Activated B cell treated with CpG ODN at 0.5 μM for 24 hours (primary cell): ENCODE data around the gene ARMS2. TPM values are rescaled to one million over a fixed set of nuclear protein-coding genes. Genes with fewer than 3 reads are reported as not detected.

Experiments
- ATAC-seq: fragments of 200-7000 bp; cut with Tn5 transposase; one replicate; pipeline ENCODE4 v1.10.0; 2021; ENCODE audit warnings: low read depth, mild to moderate bottlenecking, moderate library complexity
- CTCF ChIA-PET: fragments of 350-600 bp; sonication (Branson Sonifier 250); formaldehyde crosslinking; loops from one replicate; lab custom pipeline; 2021; ENCODE audit warnings: antibody characterized with exemption; lab: Charles Lee
- POLR2A ChIA-PET: fragments of 350-600 bp; sonication (Branson Sonifier 250); formaldehyde crosslinking; loops from one replicate; lab custom pipeline; 2021; ENCODE audit warnings: antibody characterized with exemption; lab: Charles Lee
- DNase-seq: peaks from one replicate; pipeline ENCODE4 v3.0.0; 2022
- H3K27ac Mint-ChIP-seq: one replicate; pipeline ENCODE4 v1.8.0; 2020; ENCODE audit warnings: mixed read lengths
- H3K27me3 Mint-ChIP-seq: one replicate; pipeline ENCODE4 v1.8.0; 2021; ENCODE audit warnings: mixed read lengths
- H3K36me3 Mint-ChIP-seq: one replicate; pipeline ENCODE4 v1.8.0; 2021; ENCODE audit warnings: low read depth, mixed read lengths
- H3K4me1 Mint-ChIP-seq: one replicate; pipeline ENCODE4 v1.8.0; 2021; ENCODE audit warnings: mixed read lengths
- H3K4me3 Mint-ChIP-seq: one replicate; pipeline ENCODE4 v1.8.0; 2020; ENCODE audit warnings: mild to moderate bottlenecking, mixed read lengths
- H3K9me3 Mint-ChIP-seq: one replicate; pipeline ENCODE4 v1.8.0; 2020; ENCODE audit warnings: mixed read lengths
- intact Hi-C: fragments of 100-400 bp; cut with micrococcal nuclease; formaldehyde crosslinking; loops from one replicate; pipeline ENCODE4 v1.15.1; 2024
- total RNA-seq: library from RNA; stranded (reverse); gene quantifications from 2 replicates; pipeline ENCODE4 v1.2.3, GENCODE V29; 2022
- TF ChIP-seq, protein P1 (sequence below): fragments of 200-600 bp; IDR thresholded peaks from one replicate; pipeline ENCODE4 v1.8.0; 2022; ENCODE audit warnings: antibody characterized with exemption, mild to moderate bottlenecking

ARMS2 gene
- total RNA-seq, 1 donor from 2014 or later, result not detected

DNA sequence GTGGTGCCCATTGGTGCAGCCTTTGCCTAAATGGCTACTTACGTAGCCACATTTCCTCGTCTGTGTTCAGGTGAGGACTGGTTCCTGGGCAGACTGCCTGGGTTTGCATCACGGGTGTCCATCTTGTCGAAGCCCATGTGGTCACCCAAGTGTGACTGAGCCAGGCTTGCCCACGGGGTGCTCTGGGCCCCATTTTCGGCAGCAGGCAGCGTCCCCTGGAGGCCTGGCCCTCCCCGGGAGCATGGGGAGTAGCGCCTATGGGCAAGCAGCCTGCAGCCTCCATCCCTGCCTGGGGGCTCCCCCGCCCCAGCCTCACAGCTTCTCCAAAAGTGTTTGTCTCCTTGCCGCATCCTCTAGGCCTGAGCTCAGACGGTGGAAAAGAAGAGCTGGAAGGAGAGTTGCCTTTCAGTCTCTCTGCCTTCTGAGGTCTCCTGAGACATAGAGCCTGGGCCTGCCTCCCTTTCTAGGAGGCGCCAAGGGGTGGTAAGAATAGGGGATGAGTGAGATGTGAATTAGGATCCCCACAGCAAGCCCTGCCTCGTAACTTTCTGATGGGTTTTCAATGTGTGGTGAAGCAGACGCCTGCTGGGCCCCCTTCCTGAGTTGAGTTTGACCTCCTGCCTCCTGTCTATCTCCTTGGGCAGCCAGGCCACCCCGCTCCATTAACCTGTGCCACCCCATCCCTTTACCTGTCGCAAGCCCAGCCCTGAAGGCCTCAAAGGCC is 49.6 kb downstream of the ARMS2 start:
- TF ChIP-seq, protein P1, sequence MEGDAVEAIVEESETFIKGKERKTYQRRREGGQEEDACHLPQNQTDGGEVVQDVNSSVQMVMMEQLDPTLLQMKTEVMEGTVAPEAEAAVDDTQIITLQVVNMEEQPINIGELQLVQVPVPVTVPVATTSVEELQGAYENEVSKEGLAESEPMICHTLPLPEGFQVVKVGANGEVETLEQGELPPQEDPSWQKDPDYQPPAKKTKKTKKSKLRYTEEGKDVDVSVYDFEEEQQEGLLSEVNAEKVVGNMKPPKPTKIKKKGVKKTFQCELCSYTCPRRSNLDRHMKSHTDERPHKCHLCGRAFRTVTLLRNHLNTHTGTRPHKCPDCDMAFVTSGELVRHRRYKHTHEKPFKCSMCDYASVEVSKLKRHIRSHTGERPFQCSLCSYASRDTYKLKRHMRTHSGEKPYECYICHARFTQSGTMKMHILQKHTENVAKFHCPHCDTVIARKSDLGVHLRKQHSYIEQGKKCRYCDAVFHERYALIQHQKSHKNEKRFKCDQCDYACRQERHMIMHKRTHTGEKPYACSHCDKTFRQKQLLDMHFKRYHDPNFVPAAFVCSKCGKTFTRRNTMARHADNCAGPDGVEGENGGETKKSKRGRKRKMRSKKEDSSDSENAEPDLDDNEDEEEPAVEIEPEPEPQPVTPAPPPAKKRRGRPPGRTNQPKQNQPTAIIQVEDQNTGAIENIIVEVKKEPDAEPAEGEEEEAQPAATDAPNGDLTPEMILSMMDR, result no peak
- Mint-ChIP-seq H3K36me3 (no peaks in the 10 kb centered on the region), H3K27ac (no peak overlapping the region), H3K9me3 (no peaks in the 10 kb centered on the region), H3K4me3 (no peak overlapping the region), H3K27me3 (peaks cover 2% of the 10 kb centered on the region), H3K4me1 (no peaks in the 10 kb centered on the region)
- ATAC-seq, result no peak
- DNase-seq, result no peak
- ChIA-PET CTCF (no interaction called here), POLR2A (no interaction called here)
- intact Hi-C loops, result no loop called here

DNA sequence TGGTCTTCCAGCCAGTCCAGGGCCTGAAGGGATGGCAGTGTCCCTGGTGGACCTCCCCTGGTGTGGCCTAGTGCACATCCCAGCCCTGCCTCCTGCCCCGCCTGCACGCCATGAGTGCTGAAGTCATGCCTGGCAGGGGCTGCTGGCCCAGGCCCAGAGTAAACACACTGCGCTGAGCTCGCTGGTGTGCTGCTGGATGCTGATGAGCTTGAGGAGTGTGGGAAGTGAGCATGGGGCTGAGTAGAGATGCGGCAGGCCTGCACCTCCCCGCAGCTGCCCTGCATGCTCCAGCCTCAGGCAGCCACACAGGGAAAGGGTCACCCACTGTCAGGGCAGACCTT is 50.1 kb downstream of the ARMS2 start:
- CTCF ChIA-PET, result no interaction called here
- Mint-ChIP-seq H3K9me3 (no peaks in the 10 kb centered on the region), H3K36me3 (no peaks in the 10 kb centered on the region), H3K4me3 (no peak overlapping the region), H3K27me3 (peaks cover 2% of the 10 kb centered on the region), H3K27ac (no peak overlapping the region), H3K4me1 (no peaks in the 10 kb centered on the region)
- intact Hi-C loops, result no loop called here
- POLR2A ChIA-PET, result no interaction called here
- TF ChIP-seq, protein P1, result no peak
- ATAC-seq, result no peak
- no peak for DNase-seq

DNA sequence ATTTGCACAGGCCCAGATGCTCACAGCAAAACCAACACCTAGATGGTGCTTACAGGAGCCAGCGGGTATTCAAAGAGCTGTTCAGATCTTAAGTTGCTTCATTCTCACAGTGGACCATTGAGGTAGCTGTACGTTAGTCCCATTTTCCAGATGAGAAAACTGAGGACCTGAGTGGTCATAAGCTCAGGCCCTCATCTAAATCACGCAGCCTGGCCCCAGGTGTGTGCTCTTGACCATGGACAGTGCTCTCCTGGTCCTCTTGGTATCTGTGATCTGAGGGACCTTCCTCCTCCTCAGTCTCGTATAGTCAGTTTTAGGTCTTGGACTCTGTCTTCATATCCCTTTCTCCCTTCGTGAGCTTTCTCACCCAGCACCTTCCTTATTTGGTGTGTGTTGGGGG is 50.6 kb downstream of the ARMS2 start:
- no peaks in the 10 kb centered on the region for H3K36me3 Mint-ChIP-seq
- DNase-seq, result no peak
- CTCF ChIA-PET, result no interaction called here

DNA sequence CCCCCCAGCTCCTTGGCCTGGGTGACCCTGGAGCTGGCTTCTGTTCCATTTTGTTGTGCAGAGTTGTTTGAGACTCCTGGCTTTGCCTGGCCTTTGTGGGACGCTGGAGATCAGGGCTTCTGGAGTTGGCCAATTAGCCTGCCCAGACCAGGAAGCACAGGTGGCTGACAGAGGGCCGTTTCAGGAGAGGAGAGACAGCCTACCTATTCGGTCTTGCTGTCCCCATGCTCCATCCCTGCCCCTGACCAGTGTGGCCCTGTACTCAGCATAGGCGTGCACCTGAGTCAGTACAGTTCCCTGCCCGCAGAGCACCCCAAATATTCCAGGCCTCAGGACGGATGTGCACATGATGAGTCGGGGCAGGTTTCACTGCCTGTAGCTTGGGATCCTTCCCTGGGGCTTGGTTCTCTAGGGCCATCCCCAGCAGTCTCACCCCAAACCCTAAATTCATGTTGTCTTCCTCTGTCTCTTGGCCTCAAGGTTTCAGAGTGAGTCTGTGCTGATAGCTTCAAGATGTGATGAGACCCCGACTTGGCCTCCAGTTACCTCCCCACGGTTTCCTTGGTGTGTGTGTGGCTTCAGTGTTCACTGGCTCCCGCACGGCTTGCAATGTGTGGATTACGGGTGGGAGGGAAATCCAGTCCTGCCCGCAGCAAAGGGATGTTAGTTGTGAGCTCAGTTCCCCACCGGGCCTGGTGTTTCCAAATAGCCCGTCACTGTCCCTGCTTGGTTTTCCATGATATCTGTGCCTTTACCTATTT is 51.6 kb downstream of the ARMS2 start:
- ChIA-PET CTCF (no interaction called here), POLR2A (no interaction called here)
- no peaks in the 10 kb centered on the region for H3K36me3 Mint-ChIP-seq

More for the DNA sequence above, 50.6 kb downstream of the ARMS2 start:
- H3K27me3 Mint-ChIP-seq, result peaks cover 2% of the 10 kb centered on the region
- TF ChIP-seq, protein P1, result no peak
- no peaks in the 10 kb centered on the region for H3K4me1 Mint-ChIP-seq
- H3K4me3 Mint-ChIP-seq, result no peak overlapping the region
- intact Hi-C loops, result no loop called here
- H3K9me3 Mint-ChIP-seq, result no peaks in the 10 kb centered on the region
- no peak overlapping the region for H3K27ac Mint-ChIP-seq
- no peak for ATAC-seq
- POLR2A ChIA-PET, result no interaction called here

More for the DNA sequence above, 51.6 kb downstream of the ARMS2 start:
- no peak overlapping the region for H3K4me3 Mint-ChIP-seq
- no peak for DNase-seq
- intact Hi-C loops, result no loop called here
- no peaks in the 10 kb centered on the region for H3K9me3 Mint-ChIP-seq
- no peaks in the 10 kb centered on the region for H3K4me1 Mint-ChIP-seq
- peaks cover 2% of the 10 kb centered on the region for H3K27me3 Mint-ChIP-seq
- TF ChIP-seq, protein P1, result no peak
- H3K27ac Mint-ChIP-seq, result no peak overlapping the region
- no peak for ATAC-seq

Other genes with a start within 250 kb of the ARMS2 start
- gene BTBD16, start 183.4 kb upstream of the ARMS2 start, total RNA-seq, result not detected in 2 replicates
- 11.8 and 12.8 TPM in 2 replicates for gene PLEKHA1, start 79.9 kb upstream of the ARMS2 start, total RNA-seq
- gene HTRA1, start 6.9 kb downstream of the ARMS2 start, total RNA-seq, result not detected in 2 replicates
- not detected in 2 replicates for gene DMBT1, start 106.1 kb downstream of the ARMS2 start, total RNA-seq
- gene C10orf120, start 245.2 kb downstream of the ARMS2 start, total RNA-seq, result not detected in 2 replicates